ENCODE measurements around the gene ACAD10. TPM values are rescaled to one million over a fixed set of nuclear protein-coding genes. Genes with fewer than 3 reads are reported as not detected.

Gene ACAD10
- total RNA-seq, 1 experiment from 2014 or later = 25.3 TPM

DNA sequence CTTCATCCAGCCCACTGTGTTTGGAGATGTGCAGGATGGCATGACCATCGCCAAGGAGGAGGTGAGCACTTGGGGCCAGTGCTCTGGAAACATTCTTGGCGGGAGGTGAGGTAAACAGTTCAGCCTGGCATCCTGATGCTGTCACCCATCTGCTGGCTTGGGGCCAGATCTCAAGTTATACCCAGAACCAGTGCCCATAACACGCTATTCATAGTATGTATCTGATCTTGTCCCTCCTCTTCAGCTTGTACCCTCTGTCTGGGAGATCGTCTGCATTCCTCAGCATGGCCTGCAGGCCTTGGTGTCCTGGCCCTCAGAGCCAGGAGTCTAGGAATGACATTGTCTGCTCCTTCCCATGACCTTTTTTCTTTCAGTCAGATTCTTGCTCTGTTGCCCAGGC, 112.3 kb downstream of the ACAD10 start:
- no peak overlapping the region for H3K27ac ChIP-seq (ENCODE audit: low read depth, low read length)
- ATAC-seq (no peak), DNase-seq (ENCODE audit: low read depth, low spot score) (no peak)
- ChIA-PET RAD21 (ENCODE audit: low non-redundant PET in 1 of 2, low total read pairs in 2 of 2, uncharacterized antibody in 2 of 2, unreplicated experiment in 2 of 2) (no interaction called here), CTCF (no interaction called here), POLR2A (no interaction called here)
- H3K79me2 ChIP-seq (ENCODE audit: insufficient read depth, low read length) = no peaks in the 10 kb centered on the region
- no peak for TF ChIP-seq EGR1 (IDR thresholded peaks at IDR 0.05; ENCODE audit: low read depth)
- TF ChIP-seq, protein P1, sequence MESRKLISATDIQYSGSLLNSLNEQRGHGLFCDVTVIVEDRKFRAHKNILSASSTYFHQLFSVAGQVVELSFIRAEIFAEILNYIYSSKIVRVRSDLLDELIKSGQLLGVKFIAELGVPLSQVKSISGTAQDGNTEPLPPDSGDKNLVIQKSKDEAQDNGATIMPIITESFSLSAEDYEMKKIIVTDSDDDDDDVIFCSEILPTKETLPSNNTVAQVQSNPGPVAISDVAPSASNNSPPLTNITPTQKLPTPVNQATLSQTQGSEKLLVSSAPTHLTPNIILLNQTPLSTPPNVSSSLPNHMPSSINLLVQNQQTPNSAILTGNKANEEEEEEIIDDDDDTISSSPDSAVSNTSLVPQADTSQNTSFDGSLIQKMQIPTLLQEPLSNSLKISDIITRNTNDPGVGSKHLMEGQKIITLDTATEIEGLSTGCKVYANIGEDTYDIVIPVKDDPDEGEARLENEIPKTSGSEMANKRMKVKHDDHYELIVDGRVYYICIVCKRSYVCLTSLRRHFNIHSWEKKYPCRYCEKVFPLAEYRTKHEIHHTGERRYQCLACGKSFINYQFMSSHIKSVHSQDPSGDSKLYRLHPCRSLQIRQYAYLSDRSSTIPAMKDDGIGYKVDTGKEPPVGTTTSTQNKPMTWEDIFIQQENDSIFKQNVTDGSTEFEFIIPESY (IDR thresholded peaks at IDR 0.05; ENCODE audit: extremely low read depth, insufficient replicate concordance, low read length) = no peak
- no peak for TF ChIP-seq SIN3A (IDR thresholded peaks at IDR 0.05; ENCODE audit: low read depth)
- no peak for TF ChIP-seq POLR2A (IDR thresholded peaks at IDR 0.05; ENCODE audit: borderline replicate concordance, extremely low read depth, insufficient read depth, insufficient read length)
- TF ChIP-seq, protein P2, sequence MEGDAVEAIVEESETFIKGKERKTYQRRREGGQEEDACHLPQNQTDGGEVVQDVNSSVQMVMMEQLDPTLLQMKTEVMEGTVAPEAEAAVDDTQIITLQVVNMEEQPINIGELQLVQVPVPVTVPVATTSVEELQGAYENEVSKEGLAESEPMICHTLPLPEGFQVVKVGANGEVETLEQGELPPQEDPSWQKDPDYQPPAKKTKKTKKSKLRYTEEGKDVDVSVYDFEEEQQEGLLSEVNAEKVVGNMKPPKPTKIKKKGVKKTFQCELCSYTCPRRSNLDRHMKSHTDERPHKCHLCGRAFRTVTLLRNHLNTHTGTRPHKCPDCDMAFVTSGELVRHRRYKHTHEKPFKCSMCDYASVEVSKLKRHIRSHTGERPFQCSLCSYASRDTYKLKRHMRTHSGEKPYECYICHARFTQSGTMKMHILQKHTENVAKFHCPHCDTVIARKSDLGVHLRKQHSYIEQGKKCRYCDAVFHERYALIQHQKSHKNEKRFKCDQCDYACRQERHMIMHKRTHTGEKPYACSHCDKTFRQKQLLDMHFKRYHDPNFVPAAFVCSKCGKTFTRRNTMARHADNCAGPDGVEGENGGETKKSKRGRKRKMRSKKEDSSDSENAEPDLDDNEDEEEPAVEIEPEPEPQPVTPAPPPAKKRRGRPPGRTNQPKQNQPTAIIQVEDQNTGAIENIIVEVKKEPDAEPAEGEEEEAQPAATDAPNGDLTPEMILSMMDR (IDR thresholded peaks at IDR 0.05 in 2 of 3, conservative IDR thresholded peaks at IDR 0.05 in 1 of 3; ENCODE audit: borderline replicate concordance in 1 of 3, insufficient read depth in 1 of 3, low read depth in 2 of 3, low read length in 2 of 3) = no peak
- no peak for TF ChIP-seq CEBPB (IDR thresholded peaks at IDR 0.05; ENCODE audit: low read depth)
- TF ChIP-seq POLR2AphosphoS5 (IDR thresholded peaks at IDR 0.05; ENCODE audit: low read depth, low read length) = no peak
- no peak for TF ChIP-seq ELF1 (IDR thresholded peaks at IDR 0.05; ENCODE audit: borderline replicate concordance, low read depth)
- TF ChIP-seq EZH2 (IDR thresholded peaks at IDR 0.05) = no peak
- TF ChIP-seq JUND (IDR thresholded peaks at IDR 0.05) = no peak
- TF ChIP-seq, protein P3, sequence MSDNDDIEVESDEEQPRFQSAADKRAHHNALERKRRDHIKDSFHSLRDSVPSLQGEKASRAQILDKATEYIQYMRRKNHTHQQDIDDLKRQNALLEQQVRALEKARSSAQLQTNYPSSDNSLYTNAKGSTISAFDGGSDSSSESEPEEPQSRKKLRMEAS (IDR thresholded peaks at IDR 0.05) = no peak
- TF ChIP-seq, protein P4, sequence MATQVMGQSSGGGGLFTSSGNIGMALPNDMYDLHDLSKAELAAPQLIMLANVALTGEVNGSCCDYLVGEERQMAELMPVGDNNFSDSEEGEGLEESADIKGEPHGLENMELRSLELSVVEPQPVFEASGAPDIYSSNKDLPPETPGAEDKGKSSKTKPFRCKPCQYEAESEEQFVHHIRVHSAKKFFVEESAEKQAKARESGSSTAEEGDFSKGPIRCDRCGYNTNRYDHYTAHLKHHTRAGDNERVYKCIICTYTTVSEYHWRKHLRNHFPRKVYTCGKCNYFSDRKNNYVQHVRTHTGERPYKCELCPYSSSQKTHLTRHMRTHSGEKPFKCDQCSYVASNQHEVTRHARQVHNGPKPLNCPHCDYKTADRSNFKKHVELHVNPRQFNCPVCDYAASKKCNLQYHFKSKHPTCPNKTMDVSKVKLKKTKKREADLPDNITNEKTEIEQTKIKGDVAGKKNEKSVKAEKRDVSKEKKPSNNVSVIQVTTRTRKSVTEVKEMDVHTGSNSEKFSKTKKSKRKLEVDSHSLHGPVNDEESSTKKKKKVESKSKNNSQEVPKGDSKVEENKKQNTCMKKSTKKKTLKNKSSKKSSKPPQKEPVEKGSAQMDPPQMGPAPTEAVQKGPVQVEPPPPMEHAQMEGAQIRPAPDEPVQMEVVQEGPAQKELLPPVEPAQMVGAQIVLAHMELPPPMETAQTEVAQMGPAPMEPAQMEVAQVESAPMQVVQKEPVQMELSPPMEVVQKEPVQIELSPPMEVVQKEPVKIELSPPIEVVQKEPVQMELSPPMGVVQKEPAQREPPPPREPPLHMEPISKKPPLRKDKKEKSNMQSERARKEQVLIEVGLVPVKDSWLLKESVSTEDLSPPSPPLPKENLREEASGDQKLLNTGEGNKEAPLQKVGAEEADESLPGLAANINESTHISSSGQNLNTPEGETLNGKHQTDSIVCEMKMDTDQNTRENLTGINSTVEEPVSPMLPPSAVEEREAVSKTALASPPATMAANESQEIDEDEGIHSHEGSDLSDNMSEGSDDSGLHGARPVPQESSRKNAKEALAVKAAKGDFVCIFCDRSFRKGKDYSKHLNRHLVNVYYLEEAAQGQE (IDR thresholded peaks at IDR 0.05; ENCODE audit: low read depth) = no peak
- TF ChIP-seq SP1 (IDR thresholded peaks at IDR 0.05; ENCODE audit: low read depth) = no peak
- no peak for TF ChIP-seq EZH2phosphoT487 (IDR thresholded peaks at IDR 0.05; ENCODE audit: borderline replicate concordance)
- TF ChIP-seq ZFX (IDR thresholded peaks at IDR 0.05) = no peak
- TF ChIP-seq CBX3 (IDR thresholded peaks at IDR 0.05; ENCODE audit: low read depth) = no peak
- H4K20me1 ChIP-seq (ENCODE audit: insufficient read depth) = no peaks in the 10 kb centered on the region
- H3K36me3 ChIP-seq (ENCODE audit: control insufficient read depth in 1 of 2, insufficient read depth in 2 of 2, low read length in 2 of 2) = peaks cover 0 to 8% of the 10 kb centered on the region in 2 experiments; a peak in 1 of 4 replicates
- intact Hi-C loops (cut with micrococcal nuclease) = no loop called here
- no TSS peak for BruUV-seq (replicated peaks)
- H3K9me2 ChIP-seq (ENCODE audit: insufficient read depth) = no peaks in the 10 kb centered on the region
- H3K4me1 ChIP-seq (ENCODE audit: control insufficient read depth in 1 of 2, insufficient read depth in 2 of 2, low read length in 2 of 2) = no peaks in the 10 kb centered on the region
- no peak overlapping the region for H3K4me3 ChIP-seq (replicated peaks in 1 of 2; ENCODE audit: low read depth in 1 of 2, low read length in 2 of 2)
- no peaks in the 10 kb centered on the region for H3K27me3 ChIP-seq (ENCODE audit: insufficient read depth, low read length)
- no peaks in the 10 kb centered on the region for H3K9me3 ChIP-seq (ENCODE audit: control insufficient read depth in 1 of 2, insufficient read depth in 1 of 2, low read depth in 1 of 2, low read length in 2 of 2)
- no peak overlapping the region for H2AFZ ChIP-seq (ENCODE audit: low read depth, low read length, poor library complexity, severe bottlenecking)
- no peak overlapping the region for H3K9ac ChIP-seq (ENCODE audit: low read length)
- no peak overlapping the region for H3K4me2 ChIP-seq (ENCODE audit: low read length)

Data from HCT116 (cell line).